ENCODE data around the gene SLC29A3.

GRCh38 chr10:71383972-71384687 lies 65.1 kb downstream of the SLC29A3 start:
- TF ChIP-seq YY1 (IDR thresholded peaks at IDR 0.05; ENCODE audit: insufficient read depth, insufficient read length), result no peak
- no peak for TF ChIP-seq SUZ12 (IDR thresholded peaks at IDR 0.05; ENCODE audit: extremely low read depth, insufficient read depth, insufficient read length)
- TF ChIP-seq ZNF274 (IDR thresholded peaks at IDR 0.05; ENCODE audit: low read depth, low read length), result no peak
